HTR-8/SVneo (cell line): ENCODE data around the gene IRAG1.

Source experiments
- DNase-seq: peaks from one replicate; pipeline ENCODE4 v3.0.0; 2011; ENCODE audit warnings: low spot score, mixed read lengths; ENCODE audit not compliant: insufficient read length
- FAIRE-seq: peaks from 2 replicates; lab custom pipeline; 2011; peaks lifted over from hg19 to GRCh38; lab: Jason Lieb, UNC

Gene IRAG1

DNA sequence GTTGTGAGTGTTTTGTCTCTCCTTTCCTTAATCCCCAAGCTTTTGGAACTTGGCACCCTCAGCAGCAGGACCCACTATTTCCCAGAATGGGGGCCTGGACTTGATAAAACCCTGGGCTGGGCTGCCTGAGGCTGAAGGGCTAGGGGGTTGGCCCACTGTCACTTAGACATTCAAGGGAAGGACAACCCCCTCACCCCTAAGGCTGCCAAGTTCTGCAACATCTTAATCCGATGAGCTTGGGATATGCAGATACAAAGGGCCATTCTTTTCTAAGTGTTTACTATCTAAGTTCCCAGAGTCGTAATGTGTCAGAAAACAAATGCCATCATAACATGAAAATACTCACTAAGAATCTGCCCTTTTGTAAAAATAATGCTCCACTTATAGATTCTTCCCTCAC lies 42.9 kb downstream of the IRAG1 start:
- FAIRE-seq: no peak
- no peak for DNase-seq

DNA sequence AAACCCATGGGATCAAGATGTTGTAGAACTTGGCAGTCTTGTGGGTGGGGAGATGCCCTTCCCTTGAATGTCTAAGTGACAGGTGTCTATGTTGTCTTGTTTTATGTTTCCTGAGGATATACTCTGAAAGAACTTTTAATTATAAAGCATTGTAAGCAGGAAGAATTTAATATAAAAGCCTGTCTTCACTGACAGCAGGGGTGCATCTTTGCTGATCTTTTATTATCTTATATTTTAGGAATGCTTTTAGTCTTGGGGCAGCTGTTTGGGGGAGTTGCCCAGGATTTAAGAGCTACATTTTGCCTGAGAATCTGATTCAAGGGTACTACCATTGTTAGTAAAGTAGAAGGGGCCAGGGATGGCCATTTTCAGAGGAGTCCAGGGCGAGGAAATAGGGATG lies 43.4 kb downstream of the IRAG1 start:
- FAIRE-seq (no peak), DNase-seq (no peak)

DNA sequence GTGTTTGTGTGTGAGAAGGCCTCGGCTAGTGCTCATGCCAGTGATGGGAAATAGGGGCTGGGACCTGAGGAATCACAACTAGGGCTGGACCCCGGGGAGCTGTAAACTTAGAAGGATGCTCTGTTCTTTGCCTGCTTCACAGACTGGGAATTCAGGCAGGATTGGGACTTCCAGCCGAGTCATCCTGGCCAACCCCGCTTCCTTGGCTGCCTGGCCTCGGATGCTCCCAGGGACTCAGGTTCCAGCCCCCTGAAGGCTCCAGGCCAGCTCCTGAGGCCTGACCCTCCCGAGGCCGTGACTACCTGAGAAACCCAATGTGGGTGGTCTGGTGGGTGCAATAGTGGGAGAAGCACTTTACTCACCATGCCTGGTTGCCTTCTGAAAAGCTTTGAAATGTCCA lies 44.7 kb downstream of the IRAG1 start:
- DNase-seq: no peak
- no peak for FAIRE-seq

DNA sequence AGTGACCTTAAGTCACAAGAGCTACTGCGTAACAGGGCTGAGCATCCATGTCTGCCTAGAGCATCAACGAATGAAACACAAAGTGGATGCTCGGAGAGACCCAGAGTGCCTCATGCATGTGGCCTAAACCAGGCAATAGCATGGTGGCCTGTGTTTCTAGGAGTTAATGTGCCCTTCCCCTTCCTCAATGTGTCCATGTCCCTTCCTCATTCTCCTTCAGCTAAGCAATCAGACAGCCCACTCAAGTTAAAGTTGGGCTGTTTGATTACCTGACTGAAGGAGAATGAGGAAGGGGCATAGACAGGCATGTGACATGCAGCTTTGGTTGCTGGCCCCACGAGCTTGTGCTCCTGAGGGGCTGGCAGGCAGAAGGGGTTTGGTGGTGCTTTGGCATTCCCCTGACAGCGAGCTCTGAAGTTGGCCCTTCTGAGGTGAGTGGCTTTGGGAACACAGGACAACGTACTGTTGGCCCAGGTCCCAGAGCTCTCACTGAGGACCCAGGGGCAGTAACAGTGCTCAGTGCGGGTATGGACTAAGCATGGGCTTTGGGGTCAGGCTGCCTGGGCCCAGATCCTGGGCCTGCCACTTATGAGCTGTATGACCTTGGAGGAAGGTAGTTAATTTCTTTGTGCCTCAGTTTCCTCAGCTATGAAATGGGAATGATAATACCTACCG lies 46.7 kb downstream of the IRAG1 start:
- no peak for DNase-seq
- no peak for FAIRE-seq

DNA sequence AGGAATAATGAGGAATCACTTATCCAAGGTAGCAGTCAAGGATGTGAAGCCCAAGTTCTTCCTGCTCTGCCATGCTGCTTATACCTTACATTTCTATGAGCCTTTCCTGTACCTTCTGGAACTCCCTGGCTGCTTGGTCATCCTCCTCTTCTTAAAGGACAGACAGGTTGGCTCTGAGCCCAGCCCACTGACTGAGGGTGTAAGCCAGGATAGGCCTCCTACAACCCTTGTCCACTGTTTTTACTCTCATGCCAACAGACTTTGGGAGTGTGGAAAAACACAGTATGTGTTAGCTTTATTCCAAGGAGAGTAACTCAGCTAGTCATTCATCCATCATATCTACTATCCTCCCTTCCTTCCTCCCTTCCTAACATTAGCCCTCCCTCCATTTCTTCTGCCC lies 47.5 kb downstream of the IRAG1 start:
- DNase-seq: no peak
- FAIRE-seq: no peak

DNA sequence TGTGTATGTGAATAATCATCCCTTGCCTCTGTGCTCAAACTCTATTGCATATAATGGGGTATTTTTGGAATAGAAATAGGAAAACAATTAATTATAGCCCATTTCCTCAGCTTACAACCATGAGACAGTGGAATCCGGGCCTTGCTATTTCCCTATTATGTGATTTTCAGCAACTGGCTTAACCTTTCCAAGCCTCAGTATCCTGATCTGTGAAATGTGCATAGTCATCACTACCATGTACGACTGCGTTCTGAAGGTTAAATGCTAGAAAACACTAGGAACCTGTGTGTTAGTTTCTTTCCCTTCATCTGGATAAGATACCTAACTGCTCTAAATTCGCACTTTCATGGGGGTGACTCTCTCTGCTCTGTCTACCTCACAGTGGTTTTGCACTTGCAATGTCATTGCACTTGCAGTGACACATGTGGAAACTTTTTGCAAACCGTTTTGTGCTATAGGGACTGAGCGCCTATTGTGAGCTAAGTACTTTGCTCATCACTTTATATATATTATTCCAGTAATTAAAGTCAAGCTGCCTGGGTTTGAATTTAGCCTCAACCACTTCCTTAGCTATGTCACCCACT lies 48.3 kb downstream of the IRAG1 start:
- no peak for DNase-seq
- FAIRE-seq: no peak
